HepG2 (cell line): ENCODE data around the gene TEAD4. TPM values are rescaled to one million over a fixed set of nuclear protein-coding genes. Genes with fewer than 3 reads are reported as not detected.

Source experiments
- ATF5 ChIP-seq: sonication (generic); formaldehyde crosslinking; IDR thresholded peaks from 2 replicates; pipeline ENCODE4 v1.4.0; 2020; ENCODE audit warnings: mild to moderate bottlenecking, low read depth, missing genetic modification reagents
- CHD2 ChIP-seq: IDR thresholded peaks from 2 replicates; pipeline ENCODE4 v1.6.1; 2011; ENCODE audit warnings: low read depth, low read length, improper control_type of control experiment
- GLI4 ChIP-seq: sonication (generic); formaldehyde crosslinking; IDR thresholded peaks from 2 replicates; pipeline ENCODE4 v1.5.1; 2020; ENCODE audit warnings: missing genetic modification reagents, mild to moderate bottlenecking, moderate library complexity, borderline replicate concordance
- KDM6A ChIP-seq: IDR thresholded peaks from 2 replicates; pipeline ENCODE4 v1.6.1; 2016; ENCODE audit warnings: low read depth
- MIXL1 ChIP-seq: IDR thresholded peaks from 2 replicates; pipeline ENCODE4 v1.6.1; 2016
- NFKB2 ChIP-seq: sonication (generic); formaldehyde crosslinking; IDR thresholded peaks from 2 replicates; pipeline ENCODE4 v1.4.0; 2020; ENCODE audit warnings: missing genetic modification reagents, borderline replicate concordance
- PBX3 ChIP-seq: sonication (generic); formaldehyde crosslinking; IDR thresholded peaks from 2 replicates; pipeline ENCODE4 v1.8.1; 2023; ENCODE audit warnings: missing genetic modification reagents, inconsistent platforms, borderline replicate concordance
- PITX1 ChIP-seq: sonication (generic); formaldehyde crosslinking; IDR thresholded peaks from 2 replicates; pipeline ENCODE4 v1.5.1; 2020; ENCODE audit warnings: mild to moderate bottlenecking, missing genetic modification reagents
- RAD21 ChIP-seq: fragments of 450-650 bp; formaldehyde crosslinking; IDR thresholded peaks from 2 replicates; pipeline ENCODE4 v1.5.0; 2020; ENCODE audit warnings: mild to moderate bottlenecking
- SOX13 ChIP-seq, 3 experiments: fragments of 450-650 bp in 1 of 3; sonication (generic) in 1 of 3; formaldehyde crosslinking in 1 of 3; IDR thresholded peaks in 2 of 3; conservative IDR thresholded peaks in 1 of 3; 2 replicates each; pipeline versions ENCODE4 v1.5.0 to v1.6.1; 2016 to 2020; ENCODE audit warnings: antibody characterized with exemption in 1 of 3, mild to moderate bottlenecking in 1 of 3, missing compliant biosample characterization in 1 of 3, missing genetic modification reagents in 1 of 3, moderate library complexity in 1 of 3
- SPEN ChIP-seq: sonication (generic); formaldehyde crosslinking; IDR thresholded peaks from 2 replicates; pipeline ENCODE4 v1.5.1; 2020; ENCODE audit warnings: low read depth, mild to moderate bottlenecking, missing genetic modification reagents
- SRF ChIP-seq: IDR thresholded peaks from 2 replicates; pipeline ENCODE4 v1.6.1; 2011; ENCODE audit warnings: mild to moderate bottlenecking, low read depth, low read length, moderate library complexity
- TEAD2 ChIP-seq: sonication (generic); formaldehyde crosslinking; IDR thresholded peaks from 2 replicates; pipeline ENCODE4 v1.9.0; 2021; ENCODE audit warnings: missing genetic modification reagents
- ZNF160 ChIP-seq: sonication (generic); formaldehyde crosslinking; IDR thresholded peaks from 2 replicates; pipeline ENCODE4 v1.8.0; 2022; ENCODE audit warnings: mild to moderate bottlenecking, inconsistent platforms, missing genetic modification reagents
- ZNF256 ChIP-seq: sonication (generic); formaldehyde crosslinking; conservative IDR thresholded peaks from 2 replicates; pipeline ENCODE4 v1.4.0; 2020; ENCODE audit warnings: missing genetic modification reagents
- ZNF260 ChIP-seq: sonication (generic); formaldehyde crosslinking; IDR thresholded peaks from 2 replicates; pipeline ENCODE4 v1.4.0; 2020; ENCODE audit warnings: missing genetic modification reagents, low read depth, mild to moderate bottlenecking, borderline replicate concordance
- ZNF552 ChIP-seq: sonication (generic); formaldehyde crosslinking; IDR thresholded peaks from 2 replicates; pipeline ENCODE4 v1.9.0; 2022; ENCODE audit warnings: missing genetic modification reagents, mild to moderate bottlenecking, borderline replicate concordance
- ZNF619 ChIP-seq: sonication (generic); formaldehyde crosslinking; IDR thresholded peaks from 2 replicates; pipeline ENCODE4 v1.4.0; 2020; ENCODE audit warnings: mild to moderate bottlenecking, missing genetic modification reagents
- ZNF7 ChIP-seq: IDR thresholded peaks from 2 replicates; pipeline ENCODE4 v1.6.1; 2016; ENCODE audit warnings: missing biosample characterization, missing genetic modification reagents
- ZSCAN21 ChIP-seq: sonication (generic); formaldehyde crosslinking; IDR thresholded peaks from 2 replicates; pipeline ENCODE4 v1.8.0; 2022; ENCODE audit warnings: mild to moderate bottlenecking, missing genetic modification reagents, moderate library complexity, borderline replicate concordance
- polyA plus RNA-seq, 8 experiments: library from polyadenylated mRNA; depleted of rRNA in 3 of 8; stranded (reverse) in 7 of 8; unstranded in 1 of 8; fragments of >200 nt; fragmentation: Illumina TruSeq in 4 of 8; extraction: Trizol in 4 of 8; gene quantifications; 2 replicates each; pipeline versions ENCODE4 v1.2.1 to v1.2.3, GENCODE V29; 2011 to 2016; ENCODE audit warnings: low read depth in 4 of 8, missing spikeins in 1 of 8, mixed read lengths in 1 of 8; ENCODE audit not compliant: insufficient read depth in 1 of 8
- total RNA-seq, 5 experiments: library from RNA; depleted of rRNA; stranded (reverse); fragments of >200 nt; fragmentation: Illumina TruSeq; extraction: Trizol; gene quantifications; 2 replicates each; pipeline ENCODE4 v1.2.3, GENCODE V29; 2016; ENCODE audit warnings: low read depth in 1 of 5
- TF ChIP-seq, protein P1 (sequence below): sonication (generic); formaldehyde crosslinking; IDR thresholded peaks from 2 replicates; pipeline ENCODE4 v1.9.0; 2021; ENCODE audit warnings: missing genetic modification reagents, mild to moderate bottlenecking, borderline replicate concordance
- TF ChIP-seq, protein P2 (sequence below): sonication (generic); formaldehyde crosslinking; IDR thresholded peaks from 2 replicates; pipeline ENCODE4 v1.8.0; 2022; ENCODE audit warnings: missing genetic modification reagents, mild to moderate bottlenecking, moderate library complexity, borderline replicate concordance

Gene TEAD4
- total and polyA plus RNA-seq, 2 of the 13 experiments (the other 11 are each of a cell fraction or from before 2014, with no cell fraction given) = 45.0 to 69.4 TPM

GRCh38 chr12:3076730-3077571 is 117.8 kb downstream of the TEAD4 start, which contains the start of gene TSPAN9 (continued):
- no peak for TF ChIP-seq ZNF7 (CRISPR knock-in tag)
- TF ChIP-seq ZSCAN21 = no peak
- TF ChIP-seq TEAD2 (CRISPR knock-in tag) = no peak
- TF ChIP-seq, protein P1, sequence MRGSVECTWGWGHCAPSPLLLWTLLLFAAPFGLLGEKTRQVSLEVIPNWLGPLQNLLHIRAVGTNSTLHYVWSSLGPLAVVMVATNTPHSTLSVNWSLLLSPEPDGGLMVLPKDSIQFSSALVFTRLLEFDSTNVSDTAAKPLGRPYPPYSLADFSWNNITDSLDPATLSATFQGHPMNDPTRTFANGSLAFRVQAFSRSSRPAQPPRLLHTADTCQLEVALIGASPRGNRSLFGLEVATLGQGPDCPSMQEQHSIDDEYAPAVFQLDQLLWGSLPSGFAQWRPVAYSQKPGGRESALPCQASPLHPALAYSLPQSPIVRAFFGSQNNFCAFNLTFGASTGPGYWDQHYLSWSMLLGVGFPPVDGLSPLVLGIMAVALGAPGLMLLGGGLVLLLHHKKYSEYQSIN (CRISPR knock-in tag) = no peak
- no peak for TF ChIP-seq PBX3
- no peak for TF ChIP-seq ZNF256 (CRISPR knock-in tag)
- TF ChIP-seq ZNF260 (CRISPR knock-in tag) = no peak
- peak; percentile 40; the same call in 1 of the 2 replicates for TF ChIP-seq PITX1 (CRISPR knock-in tag)
- TF ChIP-seq NFKB2 (CRISPR knock-in tag) = 0 out of 2 replicates have a peak, but pooled peaks have one; percentile 18
- TF ChIP-seq SRF = 0 out of 2 replicates have a peak, but pooled peaks have one; percentile 18
- TF ChIP-seq ZNF552 (CRISPR knock-in tag) = no peak
- TF ChIP-seq SPEN = peak; percentile 34; the same call in 1 of the 2 replicates
- no peak for TF ChIP-seq MIXL1 (CRISPR knock-in tag)
- TF ChIP-seq SOX13 (IDR thresholded peaks at IDR 0.05) = no peak
- 0 out of 4 replicates have a peak, but pooled peaks of 1 of the 2 experiments have one; percentile 7 for TF ChIP-seq SOX13 (CRISPR knock-in tag; conservative IDR thresholded peaks at IDR 0.05 in 1 of 2, IDR thresholded peaks at IDR 0.05 in 1 of 2)
- TF ChIP-seq KDM6A = no peak
- TF ChIP-seq ATF5 = no peak
- no peak for TF ChIP-seq CHD2
- no peak for TF ChIP-seq ZNF619
- peak; percentile 43; the same call in 1 of the 2 replicates for TF ChIP-seq RAD21 (CRISPR knock-in tag)
- TF ChIP-seq, protein P2, sequence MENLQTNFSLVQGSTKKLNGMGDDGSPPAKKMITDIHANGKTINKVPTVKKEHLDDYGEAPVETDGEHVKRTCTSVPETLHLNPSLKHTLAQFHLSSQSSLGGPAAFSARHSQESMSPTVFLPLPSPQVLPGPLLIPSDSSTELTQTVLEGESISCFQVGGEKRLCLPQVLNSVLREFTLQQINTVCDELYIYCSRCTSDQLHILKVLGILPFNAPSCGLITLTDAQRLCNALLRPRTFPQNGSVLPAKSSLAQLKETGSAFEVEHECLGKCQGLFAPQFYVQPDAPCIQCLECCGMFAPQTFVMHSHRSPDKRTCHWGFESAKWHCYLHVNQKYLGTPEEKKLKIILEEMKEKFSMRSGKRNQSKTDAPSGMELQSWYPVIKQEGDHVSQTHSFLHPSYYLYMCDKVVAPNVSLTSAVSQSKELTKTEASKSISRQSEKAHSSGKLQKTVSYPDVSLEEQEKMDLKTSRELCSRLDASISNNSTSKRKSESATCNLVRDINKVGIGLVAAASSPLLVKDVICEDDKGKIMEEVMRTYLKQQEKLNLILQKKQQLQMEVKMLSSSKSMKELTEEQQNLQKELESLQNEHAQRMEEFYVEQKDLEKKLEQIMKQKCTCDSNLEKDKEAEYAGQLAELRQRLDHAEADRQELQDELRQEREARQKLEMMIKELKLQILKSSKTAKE (CRISPR knock-in tag) = no peak
- no peak for TF ChIP-seq GLI4
- no peak for TF ChIP-seq ZNF160 (CRISPR knock-in tag)
